22Rv1 (cell line): ENCODE results near the gene ST6GALNAC2.

Experiments used
- H3K27ac ChIP-seq: fragments of 450-650 bp; 2 replicates; pipeline ENCODE4 v1.5.1; 2017
- ZFX ChIP-seq: fragments of 450-650 bp; IDR thresholded peaks from 2 replicates; pipeline ENCODE4 v1.6.1; 2017; ENCODE audit warnings: antibody characterized with exemption, borderline replicate concordance
- TF ChIP-seq, protein P1 (sequence below): fragments of 450-650 bp; IDR thresholded peaks from 2 replicates; pipeline ENCODE4 v1.5.1; 2017; ENCODE audit warnings: mild to moderate bottlenecking

The ST6GALNAC2 gene

DNA sequence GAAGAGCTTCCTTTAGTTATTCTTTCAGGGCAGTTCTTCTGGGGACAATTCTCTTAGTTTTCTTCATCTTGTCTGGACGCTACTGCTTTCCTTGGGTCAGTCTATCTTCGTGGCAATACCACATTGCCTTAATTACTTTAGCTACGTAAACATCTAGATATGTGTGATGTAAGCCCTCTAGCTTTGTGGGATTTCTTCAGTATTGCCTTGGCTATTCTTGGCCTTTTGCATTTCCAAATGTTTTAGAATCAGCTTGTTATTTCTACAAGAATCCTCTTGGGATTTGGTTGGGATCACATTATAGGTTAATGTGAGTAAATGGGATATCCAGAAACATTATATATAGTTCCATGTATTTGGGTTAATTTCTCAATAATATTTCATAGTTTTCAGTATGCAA, 9.0 kb upstream of the ST6GALNAC2 start:
- TF ChIP-seq, protein P1, sequence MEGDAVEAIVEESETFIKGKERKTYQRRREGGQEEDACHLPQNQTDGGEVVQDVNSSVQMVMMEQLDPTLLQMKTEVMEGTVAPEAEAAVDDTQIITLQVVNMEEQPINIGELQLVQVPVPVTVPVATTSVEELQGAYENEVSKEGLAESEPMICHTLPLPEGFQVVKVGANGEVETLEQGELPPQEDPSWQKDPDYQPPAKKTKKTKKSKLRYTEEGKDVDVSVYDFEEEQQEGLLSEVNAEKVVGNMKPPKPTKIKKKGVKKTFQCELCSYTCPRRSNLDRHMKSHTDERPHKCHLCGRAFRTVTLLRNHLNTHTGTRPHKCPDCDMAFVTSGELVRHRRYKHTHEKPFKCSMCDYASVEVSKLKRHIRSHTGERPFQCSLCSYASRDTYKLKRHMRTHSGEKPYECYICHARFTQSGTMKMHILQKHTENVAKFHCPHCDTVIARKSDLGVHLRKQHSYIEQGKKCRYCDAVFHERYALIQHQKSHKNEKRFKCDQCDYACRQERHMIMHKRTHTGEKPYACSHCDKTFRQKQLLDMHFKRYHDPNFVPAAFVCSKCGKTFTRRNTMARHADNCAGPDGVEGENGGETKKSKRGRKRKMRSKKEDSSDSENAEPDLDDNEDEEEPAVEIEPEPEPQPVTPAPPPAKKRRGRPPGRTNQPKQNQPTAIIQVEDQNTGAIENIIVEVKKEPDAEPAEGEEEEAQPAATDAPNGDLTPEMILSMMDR: no peak
- no peak for TF ChIP-seq ZFX
- no peak overlapping the region for H3K27ac ChIP-seq

DNA sequence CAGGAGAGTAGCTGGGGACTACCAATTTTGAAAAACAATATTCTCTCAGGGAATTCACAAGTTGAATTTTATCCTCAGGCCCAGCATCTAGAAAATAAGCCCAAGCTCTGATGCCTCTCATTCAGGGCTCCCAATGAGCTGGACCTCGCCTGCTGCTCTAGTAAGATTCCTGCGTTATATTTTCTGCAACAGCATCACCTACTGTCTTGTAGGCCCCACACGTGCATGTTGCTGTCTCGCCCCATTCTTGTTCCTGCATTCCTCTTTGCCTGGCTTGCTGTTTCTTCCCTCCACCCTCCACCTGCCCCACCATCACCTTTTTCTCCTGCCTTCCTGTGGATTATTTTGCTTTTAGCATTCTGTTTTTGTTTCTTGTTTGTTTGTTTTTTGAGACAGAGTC, 8.3 kb upstream of the ST6GALNAC2 start:
- H3K27ac ChIP-seq: no peak overlapping the region
- no peak for TF ChIP-seq ZFX
- TF ChIP-seq, protein P1: no peak

DNA sequence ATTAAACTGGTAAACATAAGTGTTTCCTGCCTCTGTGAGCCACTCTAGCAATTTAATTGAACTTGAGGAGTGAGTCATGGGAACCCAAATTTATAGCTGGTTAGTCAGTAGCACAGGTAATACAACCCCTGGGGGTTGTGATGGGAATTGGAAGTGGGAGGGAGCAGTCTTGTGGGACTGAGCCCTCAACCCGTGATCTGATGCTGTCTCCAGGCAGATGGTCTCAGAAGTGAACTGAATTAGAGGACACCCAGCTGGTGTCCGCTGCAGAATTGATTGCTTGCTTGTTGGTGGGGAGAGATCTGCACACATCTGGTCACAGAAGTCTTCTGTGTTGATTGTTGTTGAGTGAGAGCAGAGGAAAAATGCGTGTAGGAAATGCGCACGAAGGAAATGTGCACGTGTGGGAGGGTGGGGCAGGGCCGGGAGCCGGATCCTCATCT, 7.7 kb upstream of the ST6GALNAC2 start:
- H3K27ac ChIP-seq: no peak overlapping the region
- no peak for TF ChIP-seq ZFX
- TF ChIP-seq, protein P1: no peak

DNA sequence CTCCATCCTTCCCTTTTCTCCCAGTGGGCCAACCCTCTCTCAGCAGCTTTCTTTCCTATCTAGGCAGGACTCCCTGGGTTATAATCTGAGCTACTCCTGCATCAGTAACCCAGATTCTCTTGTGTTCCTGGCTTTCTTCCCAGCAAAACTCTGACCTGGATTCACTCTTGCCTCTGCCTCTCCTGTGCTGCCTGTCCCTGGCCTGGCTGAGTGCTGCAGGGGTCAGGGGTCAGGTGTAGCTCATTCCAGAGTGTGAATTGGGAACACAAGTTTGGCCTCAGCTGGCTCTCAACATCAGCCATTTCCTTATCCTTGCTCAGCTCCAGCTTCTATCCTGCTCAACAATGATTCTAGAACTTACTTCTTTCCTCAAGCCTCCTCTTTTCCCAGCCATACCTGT, 2.5 kb upstream of the ST6GALNAC2 start:
- H3K27ac ChIP-seq: no peak overlapping the region
- TF ChIP-seq, protein P1: no peak
- TF ChIP-seq ZFX: no peak

DNA sequence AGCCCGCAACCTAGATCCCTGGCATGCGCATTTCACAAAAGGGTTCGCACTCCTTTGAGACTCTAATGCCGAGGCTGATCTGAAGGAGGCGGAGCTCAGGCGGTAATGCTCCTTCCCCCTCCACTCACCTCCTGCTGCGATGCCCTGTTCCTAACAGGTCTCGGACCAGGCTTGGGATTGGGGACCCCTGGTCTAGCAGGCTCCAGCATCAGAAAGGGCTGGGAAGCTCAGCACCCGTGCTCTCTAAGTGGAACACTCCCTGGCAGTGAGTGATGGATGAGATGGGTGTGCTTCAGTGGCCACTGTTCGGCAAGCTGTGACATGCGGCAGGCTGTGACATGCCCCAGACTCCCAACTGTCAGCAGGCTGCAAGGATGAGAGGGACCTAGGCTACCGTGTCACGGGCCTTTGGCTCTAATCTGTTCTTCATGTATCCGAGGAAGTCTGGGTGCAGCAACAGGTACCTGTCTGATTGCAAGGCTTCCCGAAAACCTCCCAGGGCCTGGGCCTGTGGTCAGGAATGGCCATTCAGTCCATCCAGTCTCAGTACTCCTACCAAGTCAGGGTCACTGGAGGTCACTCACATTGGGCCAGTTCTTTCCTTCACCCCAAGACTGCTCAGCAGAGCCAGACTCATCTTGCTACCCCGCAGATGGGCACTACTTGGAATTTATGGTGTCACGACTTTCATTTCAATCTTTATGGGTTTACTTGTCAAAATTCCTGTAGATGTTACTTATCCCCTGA, 1.3 kb upstream of the ST6GALNAC2 start:
- no peak overlapping the region for H3K27ac ChIP-seq
- TF ChIP-seq, protein P1: no peak
- no peak for TF ChIP-seq ZFX

DNA sequence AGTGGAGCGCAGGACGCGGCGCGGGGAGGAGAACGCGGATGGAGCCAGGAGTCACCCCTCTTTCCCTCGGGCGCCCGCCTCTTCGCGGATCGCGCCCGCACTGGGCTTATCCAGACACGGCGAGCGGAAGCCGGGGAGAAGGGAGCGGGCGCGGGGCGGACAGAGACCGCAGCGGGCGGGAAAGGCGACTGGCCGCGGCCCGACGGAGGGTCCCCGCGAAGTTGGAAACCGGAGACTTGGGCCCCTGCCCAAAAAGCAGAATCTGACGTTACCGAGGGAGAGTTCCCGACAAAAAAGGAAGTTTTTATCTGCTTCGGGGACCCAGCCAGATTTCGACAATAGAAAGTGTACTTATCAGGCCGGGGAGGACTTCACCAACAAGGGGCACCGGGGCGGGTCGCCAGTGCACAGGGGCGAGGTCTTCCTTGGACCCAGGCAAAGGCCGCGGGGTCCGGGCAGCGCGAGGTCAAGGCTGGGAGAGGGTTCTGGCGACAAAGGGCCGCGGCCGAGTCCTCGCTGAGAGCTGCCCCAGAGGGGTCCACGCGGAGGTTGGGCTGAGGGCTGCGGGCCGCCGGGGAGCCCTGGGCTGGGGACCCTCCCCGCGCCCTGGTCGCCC, 519 bp downstream of the ST6GALNAC2 start:
- H3K27ac ChIP-seq: peak overlapping the region; percentile 29; the same call in 1 of the 2 replicates
- TF ChIP-seq, protein P1: no peak
- no peak for TF ChIP-seq ZFX

DNA sequence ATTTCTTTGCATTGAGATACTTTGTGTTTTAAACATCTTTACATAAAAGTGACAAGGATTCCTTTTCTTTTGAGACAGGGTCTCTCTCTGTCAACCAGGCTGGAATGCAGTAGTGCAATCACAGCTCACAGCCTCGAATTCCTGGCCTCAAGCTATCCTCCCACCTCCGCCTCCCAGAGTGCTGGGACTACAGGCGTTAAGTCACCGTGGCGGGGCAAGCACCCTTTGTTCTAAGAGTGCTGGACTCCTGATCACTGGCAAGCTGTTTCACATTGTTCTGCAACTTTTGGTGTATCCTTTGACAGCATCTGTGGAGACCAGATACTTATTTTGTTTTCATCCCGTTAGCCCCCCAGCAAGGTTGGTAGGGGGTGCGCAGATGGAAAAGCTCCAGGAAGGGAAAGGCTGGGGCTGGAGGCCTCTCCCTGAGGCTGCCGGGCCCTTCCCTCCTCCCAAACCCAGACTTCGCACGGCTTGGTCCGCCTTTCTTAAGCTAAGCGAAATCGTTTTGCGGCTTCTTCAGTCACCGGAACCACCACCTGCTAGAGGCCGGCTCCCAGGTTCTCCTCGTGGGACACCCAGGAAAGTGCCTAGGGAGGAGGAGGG, 1.1 kb downstream of the ST6GALNAC2 start:
- TF ChIP-seq, protein P1: no peak
- no peak for TF ChIP-seq ZFX
- H3K27ac ChIP-seq: no peak overlapping the region
